Activated naive CD4-positive, alpha-beta T cell (primary cell): Measurements from ENCODE around the gene GLYATL3.
"Not testable (repeated sequence)": the region's sequence is repeated elsewhere in the genome, so short reads cannot be mapped to it uniquely, and the experiment has no call there.

Experiments used
- DNase-seq, 4 experiments: peaks; one replicate each; lab custom pipeline; 2025; lab: John Stamatoyannopoulos, UW

The GLYATL3 gene

DNA sequence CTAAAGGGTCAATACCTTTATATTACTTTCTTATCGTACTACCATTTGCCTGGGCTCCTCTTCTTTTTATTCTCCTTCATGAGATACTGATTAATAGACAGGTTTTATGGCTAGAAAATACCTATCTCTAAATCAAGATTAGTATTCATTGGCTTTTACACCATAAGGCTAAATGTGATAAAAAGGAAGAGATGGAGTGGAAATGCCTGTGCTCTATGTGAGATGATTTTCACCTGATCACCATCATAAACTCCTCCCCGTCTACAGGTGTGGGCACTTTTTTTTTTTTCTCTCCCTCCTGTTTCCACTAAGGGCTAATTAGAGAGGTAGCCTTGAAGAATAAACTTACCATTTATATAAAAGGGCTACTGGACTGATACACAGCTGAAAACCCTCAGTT, at the start of gene GLYATL3:
Gene GLYATL3, plus strand, starts transcription at position 301 of the 400 bp plus-strand sequence. CDS start 12,068 bp downstream, outside the sequence.
- no peak for DNase-seq

DNA sequence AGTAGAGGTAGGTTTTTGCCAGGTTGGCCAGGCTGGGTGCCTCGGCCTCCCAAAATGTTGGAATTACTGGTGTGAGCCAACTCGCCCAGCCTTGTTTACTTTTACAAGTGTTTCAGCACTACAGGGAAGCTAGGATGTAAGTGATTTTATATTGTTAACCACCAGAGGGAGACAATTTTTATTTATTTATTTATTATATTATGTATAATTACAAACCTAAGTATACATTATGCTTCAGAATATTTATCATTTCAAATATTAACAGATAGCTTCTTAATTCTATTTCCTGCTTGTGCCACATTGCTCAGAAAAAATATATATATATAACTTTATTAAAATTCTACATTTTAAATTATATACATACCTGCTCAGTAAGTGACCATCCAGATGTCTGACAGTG, 46.5 kb upstream of the GLYATL3 start:
- no peak for DNase-seq

DNA sequence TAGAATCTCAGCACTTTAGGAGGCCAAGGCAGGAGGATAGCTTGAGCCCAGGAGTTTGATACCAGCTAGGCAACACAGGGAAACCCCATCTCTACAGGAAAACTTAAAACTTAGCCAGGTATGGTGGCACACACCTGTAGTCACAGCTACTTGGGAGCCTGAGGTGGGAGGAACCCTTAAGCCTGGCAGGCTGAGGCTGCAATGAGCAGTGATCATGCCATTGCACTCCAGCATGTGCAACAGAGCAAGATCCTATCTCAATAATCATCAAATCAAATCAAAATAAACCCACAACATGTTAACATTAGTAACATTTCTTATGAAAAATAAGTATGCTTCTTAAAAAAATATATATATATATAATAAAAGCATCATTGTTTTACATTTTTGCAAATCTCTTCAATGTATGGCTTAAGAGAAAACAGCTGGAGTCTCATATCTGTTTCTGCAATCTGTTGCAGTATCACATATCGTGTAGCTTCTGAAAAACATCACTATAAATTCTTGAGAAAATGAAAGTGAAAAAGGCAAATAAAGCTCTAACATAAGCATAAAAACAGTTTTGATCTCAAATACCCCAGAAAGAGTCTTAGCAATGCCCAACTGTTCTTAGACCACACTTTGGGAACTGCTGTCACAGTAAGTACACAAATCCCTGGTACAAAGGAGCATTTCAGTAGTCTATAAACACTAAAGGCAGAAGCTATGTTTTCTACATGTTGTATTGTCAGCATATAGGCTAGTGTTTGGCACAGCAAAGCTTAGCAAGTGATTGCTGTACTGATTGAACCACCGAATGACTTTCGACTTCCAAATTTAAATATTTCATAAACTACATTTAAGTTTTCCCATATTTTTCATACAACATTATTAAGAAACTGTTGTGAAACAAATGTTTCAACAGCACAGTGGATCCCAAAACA, 44.7 kb upstream of the GLYATL3 start:
- DNase-seq, result no peak

DNA sequence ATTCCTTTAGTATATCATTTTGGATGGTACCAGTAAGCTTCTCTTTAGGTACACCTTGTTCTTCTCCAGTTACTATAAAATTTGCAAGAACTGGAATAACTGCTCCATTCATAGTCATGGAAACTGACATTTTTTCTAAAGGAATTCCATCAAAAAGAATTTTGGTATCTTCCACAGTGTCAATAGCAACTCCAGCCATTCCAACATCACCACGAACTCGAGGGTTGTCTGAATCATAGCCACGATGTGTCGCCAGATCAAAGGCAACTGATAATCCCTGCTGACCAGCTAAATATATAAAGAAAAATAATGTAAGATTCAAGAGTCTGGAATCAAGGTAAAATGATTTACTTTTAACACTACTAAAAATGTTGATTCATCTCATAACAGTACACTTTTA, 42.0 kb upstream of the GLYATL3 start:
- DNase-seq, result no peak

DNA sequence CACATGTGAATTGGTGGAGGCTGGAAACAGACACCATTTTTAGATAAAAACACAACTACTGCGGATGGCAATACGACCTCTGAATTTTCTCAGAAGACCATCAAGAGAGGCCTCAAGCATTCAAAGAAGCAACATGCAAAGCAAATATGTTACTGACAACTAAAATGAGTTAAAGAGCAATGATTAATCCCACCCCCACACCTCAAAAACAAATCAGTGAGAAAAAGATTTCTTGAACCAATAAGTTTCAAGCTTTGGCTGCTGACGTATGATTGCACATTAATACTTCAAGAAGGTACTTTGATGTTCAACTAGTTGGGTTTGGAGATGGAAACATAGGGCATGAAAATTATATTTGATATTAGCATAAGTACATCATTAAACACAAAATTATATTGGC, 37.7 kb upstream of the GLYATL3 start:
- DNase-seq, result no peak

DNA sequence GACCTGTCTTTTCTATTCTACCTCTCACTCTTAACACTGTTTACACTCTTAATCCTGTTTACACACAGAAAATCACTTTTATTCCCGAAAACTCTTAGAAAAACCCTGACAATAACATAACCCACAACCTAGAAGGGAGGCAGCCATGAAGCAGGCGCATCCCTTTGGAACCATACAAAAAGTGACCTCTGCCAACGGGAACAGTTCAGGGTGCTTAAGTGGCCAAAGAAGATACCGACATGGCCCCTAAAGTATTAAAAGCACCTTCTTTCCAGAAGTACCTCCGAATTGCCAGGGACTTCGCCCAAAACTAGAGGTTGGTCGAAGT, 37.2 kb upstream of the GLYATL3 start:
- DNase-seq, result no peak

DNA sequence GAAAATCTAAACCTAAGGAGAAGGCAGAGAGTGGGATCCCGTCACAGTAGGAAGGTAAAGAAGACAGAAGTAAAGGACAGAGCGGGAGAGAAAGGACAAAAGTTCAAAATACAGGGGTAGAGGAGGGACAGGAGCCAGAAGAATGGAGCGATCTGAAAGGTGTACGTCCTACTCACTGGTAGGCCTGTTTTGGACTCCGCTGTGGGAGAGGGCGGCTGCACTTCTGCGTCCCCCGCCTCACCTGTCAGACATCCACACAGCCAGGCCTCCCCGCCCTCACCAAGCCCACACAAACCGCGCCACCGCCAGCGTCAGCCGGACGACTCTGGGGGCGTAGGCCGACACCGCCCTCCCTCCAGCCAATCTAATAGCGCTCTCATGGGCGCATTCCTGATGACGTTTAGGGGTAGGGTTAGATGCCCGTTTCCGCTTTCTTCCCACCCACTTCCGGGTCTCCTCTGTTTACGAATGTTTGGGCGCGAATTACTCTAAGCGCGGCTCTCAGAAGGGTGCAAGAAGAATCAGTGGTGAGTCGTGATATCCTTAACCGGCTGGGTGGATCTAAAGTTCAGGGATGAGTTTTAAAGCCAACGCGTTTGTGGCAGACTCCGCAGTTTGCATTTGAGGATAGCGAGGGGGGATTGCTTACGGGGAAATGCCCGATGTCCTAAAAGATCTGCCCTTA, 36.7 kb upstream of the GLYATL3 start, which contains the start of the genes CENPQ and MMUT:
Gene CENPQ, plus strand, starts transcription at position 444 of the 685 bp plus-strand sequence. CDS start 6,807 bp downstream, outside the sequence.
Gene MMUT, minus strand, starts transcription at position 327 of the 685 bp plus-strand sequence. CDS start 3,787 bp downstream, outside the sequence.
- peak; percentile 50 to 75 (median 66) for DNase-seq

DNA sequence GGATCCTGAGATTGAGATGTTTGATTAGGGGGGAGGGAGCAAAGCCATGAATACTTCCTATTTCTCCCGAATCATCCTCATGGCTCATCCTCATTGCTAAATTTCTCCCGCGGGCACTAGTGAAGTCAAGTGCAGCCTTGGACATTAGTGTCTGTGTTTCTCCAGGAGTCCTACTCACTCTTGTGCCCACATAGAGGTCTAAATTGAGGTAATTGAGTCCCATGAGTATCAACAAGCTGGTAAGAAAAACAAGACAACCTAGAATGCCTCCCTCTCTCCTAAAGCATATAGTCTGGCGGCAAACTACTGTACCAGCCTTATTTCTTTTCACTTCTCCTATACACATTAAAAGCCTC, 36.1 kb upstream of the GLYATL3 start:
- DNase-seq, result no peak

DNA sequence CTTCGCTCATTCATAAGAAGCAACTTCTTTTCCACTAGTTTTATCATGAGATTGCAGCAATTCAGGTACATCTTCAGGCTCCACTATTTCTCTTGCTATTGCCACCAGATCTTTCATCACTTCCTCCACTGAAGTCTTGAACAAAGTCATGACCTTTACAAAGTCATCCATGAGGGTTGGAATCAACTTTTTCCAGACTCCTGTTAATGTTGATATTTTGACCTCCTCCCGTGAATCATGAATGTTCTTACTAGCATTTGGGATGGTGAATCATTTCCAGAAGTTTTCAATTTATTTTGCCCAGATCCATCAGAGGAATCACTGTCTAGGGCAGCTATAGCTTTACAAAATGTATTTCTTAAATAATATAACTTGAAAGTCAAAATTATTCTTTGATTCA, 35.0 kb upstream of the GLYATL3 start:
- no peak for DNase-seq

DNA sequence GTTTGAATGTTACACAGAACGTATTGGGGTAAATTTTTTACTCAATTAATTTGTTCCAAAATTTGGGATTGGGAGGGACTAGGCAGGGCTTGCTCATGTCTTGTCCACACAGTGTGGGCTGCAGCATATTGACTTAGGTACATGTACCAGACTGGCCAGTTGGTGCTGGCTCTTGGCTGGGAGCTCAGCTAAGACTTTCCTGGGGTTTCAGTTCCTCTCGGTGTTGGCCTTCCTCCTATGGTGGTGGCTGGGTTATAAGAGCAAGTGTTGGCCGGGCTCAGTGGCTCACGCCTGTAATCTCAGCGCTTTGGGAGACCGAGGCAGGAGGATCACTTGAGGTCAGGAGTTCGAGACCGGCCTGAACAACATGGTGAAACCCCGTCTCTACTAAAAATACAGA, 31.7 kb upstream of the GLYATL3 start:
- DNase-seq, result no peak

DNA sequence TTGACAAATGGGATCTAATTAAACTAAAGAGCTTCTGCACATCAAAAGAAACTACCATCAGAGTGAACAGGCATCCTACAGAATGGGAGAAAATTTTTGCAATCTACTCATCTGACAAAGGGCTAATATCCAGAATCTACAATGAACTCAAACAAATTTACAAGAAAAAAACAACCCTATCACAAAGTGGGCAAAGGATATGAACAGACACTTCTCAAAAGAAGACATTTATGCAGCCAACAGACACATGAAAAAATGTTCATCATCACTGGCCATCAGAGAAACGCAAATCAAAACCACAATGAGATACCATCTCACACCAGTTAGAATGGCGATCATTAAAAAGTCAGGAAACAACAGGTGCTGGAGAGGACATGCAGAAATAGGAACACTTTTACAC, 23.2 kb upstream of the GLYATL3 start:
- not testable (repeated sequence) for DNase-seq

DNA sequence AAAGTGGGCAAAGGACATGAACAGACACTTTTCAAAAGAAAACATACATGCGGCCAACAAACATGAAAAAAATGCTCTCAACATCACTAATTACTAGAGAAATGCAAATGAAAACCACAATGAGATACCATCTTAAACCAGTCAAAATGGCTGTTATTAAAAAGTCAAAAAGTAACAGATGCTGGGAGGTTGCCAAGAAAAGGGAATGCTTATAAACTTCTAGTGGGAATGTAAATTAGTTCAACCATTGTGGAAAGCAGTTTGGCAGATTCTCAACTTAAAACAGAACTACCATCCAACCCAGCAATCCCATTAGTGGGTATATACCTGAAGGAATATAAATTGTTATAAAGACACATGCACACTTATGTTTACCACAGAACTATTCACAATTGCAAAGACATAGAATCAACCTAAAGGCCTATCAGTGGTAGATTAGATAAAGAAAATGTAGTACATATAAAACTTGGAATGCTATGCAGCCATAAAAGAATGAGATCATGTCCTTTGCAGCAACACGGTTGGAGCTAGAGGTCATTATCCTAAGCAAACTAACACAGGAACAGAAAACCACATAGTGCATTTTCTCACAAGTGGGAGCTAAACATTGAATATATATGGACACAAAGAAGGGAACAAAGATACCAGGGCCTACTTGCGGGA, 20.3 kb upstream of the GLYATL3 start:
- no peak for DNase-seq

DNA sequence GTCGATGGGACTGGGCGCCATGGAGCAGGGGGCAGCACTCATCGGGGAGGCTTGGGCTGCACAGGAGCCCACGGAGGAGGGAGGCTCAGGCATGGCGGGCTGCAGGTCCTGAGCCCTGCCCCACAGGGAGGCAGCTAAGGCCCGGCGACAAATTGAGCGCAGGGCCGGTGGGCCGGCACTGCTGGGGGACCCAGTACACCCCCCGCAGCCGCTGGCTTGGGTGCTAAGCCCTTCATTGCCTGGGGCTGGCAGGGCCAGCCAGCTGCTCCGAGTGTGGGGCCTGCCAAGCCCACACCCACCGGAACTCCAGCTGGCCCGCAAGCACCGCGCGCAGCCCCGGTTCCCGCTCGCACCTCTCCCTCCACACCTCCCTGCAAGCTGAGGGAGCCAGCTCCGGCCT, 17.9 kb upstream of the GLYATL3 start:
- not testable (repeated sequence) for DNase-seq

DNA sequence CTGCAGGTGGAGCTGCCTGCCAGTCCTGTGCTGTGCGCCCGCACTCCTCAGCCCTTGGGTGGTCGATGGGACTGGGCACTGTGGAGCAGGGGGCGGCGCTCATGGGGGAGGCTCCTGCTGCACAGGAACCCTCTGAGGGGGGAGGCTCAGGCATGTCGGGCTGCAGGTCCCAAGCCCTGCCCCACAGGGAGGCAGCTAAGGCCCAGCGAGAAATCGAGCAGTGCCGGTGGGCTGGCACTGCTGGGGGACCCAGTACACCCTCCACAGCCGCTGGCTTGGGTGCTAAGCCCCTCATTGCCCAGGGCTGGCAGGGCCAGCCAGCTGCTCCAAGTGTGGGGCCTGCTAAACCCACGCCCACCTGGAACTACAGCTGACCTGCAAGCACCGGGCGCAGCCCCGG, 16.3 kb upstream of the GLYATL3 start:
- DNase-seq, result not testable (repeated sequence)

DNA sequence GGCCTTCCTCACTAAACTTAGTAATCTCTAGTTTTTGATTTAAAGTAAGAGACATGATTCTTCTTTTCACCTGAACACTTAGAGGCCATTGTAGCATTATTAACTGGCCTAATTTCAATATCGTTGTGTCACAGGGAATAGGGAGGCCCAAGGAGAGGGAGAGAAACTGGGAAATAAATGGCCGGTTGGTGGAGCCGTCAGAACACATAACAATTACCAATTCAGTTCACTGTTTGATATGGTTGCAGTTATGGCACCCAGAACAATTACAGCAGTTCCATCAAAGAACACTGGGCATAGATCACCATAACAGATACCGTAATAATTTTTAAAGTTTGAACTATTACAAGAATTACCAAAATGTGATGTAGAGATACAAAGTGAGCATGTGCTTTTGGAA, 9.1 kb upstream of the GLYATL3 start:
- no peak for DNase-seq

DNA sequence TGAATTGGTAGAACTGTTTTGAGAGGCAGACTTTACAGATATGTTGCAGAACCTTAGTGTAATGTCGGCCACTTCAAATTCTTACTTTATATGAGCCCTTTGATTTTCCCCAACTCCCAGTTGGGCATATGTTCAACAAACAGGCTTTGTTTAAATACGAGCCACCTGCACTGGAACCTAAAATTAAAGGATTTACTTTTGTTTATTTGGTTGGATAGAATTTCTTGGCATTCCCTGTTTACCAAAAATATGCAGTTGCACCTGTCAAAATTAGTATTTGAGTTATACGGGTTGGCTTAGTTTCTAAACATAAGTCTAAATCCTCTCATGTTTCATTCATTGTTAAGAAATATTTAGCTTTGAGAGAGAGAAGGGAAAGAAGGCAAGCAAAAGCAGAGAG, 2.4 kb upstream of the GLYATL3 start:
- no peak for DNase-seq

DNA sequence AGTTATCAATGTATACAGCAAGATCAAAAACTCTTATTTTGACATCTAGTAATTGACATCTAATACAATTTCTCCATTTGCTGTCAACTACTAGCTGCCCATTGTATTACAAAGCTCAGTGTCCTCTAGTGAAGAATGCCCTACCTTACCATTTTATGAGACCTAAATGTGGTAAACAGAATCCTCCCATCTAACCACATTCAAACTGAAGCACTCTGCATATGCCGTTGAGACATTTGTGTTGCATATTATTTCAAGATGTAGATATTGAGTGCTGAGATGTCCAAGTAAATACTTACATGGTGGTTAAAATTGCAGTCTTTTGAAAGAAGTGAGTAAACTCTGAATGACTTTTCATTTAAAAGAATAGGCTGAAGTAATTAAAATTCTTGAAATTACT, 597 bp upstream of the GLYATL3 start:
- DNase-seq, result no peak

DNA sequence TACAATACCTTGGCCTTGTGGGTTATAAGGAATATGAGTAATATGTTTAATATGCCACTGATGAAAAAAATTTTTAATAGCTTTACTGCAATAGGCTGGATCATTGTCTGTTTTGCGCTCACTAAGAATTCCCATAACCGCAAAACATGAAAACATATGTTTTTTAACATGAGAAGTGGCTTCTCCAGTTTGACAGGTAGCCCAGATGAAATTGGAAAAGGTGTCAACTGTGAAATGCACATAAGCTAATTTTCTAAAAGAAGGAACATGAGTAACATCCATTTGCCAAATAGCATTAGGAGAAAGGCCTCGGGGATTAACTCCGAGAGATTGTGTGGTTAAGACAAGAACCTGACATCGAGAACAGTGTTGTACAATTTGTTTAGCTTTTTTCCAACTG, 4.9 kb downstream of the GLYATL3 start:
- no peak for DNase-seq

DNA sequence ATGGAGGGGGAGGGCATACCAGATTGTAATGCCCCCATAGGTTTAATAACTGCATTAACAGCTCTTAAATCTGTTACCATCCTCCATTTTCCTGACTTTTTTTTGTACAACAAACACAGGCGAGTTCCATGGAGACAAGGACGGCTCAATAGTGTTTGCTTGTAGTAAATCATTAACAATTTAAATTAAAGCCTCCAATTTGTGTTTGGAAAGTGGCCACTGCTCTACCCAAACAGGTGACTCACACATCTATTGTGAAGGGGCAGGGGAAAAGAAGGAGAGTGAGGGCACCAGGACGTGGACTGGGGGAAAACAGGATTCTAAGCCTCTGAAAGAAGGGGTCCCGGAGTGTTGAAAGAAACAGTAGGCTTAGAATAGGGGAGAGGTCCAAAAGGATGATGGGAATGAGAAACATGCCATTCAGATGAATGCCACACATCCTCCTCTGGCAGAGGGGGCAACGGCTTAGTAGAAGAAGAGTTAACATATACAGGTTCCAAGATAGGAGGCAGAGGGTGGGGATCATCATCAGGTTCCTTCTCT, 6.9 kb downstream of the GLYATL3 start:
- DNase-seq, result no peak

DNA sequence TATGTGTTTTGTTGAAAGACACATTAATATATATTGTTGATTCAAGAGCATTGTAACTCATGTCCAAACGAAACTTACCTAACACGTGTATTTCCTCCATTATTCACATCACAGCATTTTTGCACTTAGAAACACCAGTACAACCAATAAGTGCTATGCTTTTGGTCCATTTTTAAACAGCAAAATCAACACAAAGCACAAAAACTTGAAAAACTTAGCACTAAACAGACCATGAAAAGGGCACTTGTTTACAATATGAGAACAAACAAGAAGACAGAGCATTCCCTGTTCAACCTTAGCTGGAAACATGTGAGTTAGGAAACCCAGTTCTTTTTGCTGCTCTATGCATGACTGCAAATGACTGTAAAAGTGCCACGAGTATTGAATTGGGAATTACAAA, 9.6 kb downstream of the GLYATL3 start:
- no peak for DNase-seq

DNA sequence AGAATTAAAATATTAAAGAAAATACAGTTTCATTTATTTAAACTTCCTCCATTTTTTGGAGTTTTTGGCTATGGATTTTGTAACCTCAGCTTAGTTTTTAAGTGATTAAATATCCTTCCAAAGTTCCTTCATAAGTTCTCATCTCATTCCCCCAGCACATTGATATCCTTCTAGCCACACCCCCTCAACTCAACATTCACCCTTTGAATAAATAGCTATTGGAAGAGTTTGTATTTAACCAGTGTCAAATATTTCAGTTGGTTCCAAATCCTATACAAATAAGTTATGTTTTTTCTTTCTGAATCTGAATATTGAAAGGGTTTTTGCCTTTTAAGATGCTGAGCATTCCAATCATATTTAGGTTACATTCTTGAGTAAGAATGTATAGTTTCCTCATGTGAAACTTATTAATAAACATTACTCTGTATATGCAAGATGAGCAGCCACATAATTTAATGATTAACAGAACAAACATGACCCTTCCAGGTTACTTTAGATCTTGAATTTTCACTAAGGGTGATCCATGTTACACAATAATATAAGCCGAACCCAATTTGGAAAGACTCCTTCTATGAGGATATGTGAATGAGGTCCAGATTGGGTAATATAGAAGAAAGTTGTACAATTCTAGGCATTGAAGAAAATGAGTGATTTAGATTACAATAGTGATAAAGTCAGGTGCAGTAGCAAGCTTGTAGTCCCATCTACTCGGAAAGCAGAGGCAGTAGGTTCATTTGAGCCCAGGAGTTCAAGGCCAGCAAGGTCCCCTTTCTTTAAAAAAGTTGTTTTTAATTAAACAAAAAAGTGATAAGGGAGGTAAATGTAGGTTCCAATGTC, 13.6 kb downstream of the GLYATL3 start:
- DNase-seq, result no peak
